A549 (cell line): Measurements from ENCODE around the gene OGFOD1. TPM values are rescaled to one million over a fixed set of nuclear protein-coding genes. Genes with fewer than 3 reads are reported as not detected.

ENCODE experiments used
- ATAC-seq, 2 experiments: fragments of 200-7000 bp in 1 of 2; fragments of >200 bp in 1 of 2; cut with Nextera tagmentation in 1 of 2; cut with Tn5 transposase in 1 of 2; 3 replicates each; pipeline versions ENCODE4 v1.8.0 to v1.9.1; 2018 to 2020; ENCODE audit warnings: mild to moderate bottlenecking in 1 of 2, moderate library complexity in 1 of 2
- CTCF ChIA-PET: fragments of 300-600 bp; sonication (Branson Sonifier 250); formaldehyde crosslinking; extraction: SDS; loops from one replicate; lab custom pipeline; 2021; ENCODE audit warnings: antibody characterized with exemption, inconsistent platforms; lab: Yijun Ruan, JAX
- POLR2A ChIA-PET: fragments of 350-600 bp; formaldehyde crosslinking; extraction: SDS; loops from one replicate; lab custom pipeline; 2021; ENCODE audit warnings: antibody characterized with exemption, inconsistent platforms; lab: Yijun Ruan, JAX
- DNase-seq, 2 experiments: peaks; one replicate each; pipeline versions ENCODE4 v3.0.0 to v3.0.0-alpha.2; 2011 to 2016; ENCODE audit warnings: low read depth in 1 of 2, low spot score in 1 of 2
- FAIRE-seq: peaks from 2 replicates; lab custom pipeline; 2011; peaks lifted over from hg19 to GRCh38; lab: Jason Lieb, UNC
- H3K27ac ChIP-seq, 2 experiments: fragments of >200 bp; sonication (Bioruptor Twin); formaldehyde crosslinking; 3 replicates each; pipeline ENCODE4 v1.5.1; 2016 to 2017
- H3K4me1 ChIP-seq: fragments of >200 bp; sonication (Bioruptor Twin); formaldehyde crosslinking; 3 replicates; pipeline ENCODE4 v1.6.1; 2016
- H3K4me2 ChIP-seq: fragments of >200 bp; sonication (Bioruptor Twin); formaldehyde crosslinking; 3 replicates; pipeline ENCODE4 v1.6.1; 2016
- H3K4me3 ChIP-seq: fragments of >200 bp; sonication (Bioruptor Twin); formaldehyde crosslinking; 3 replicates; pipeline ENCODE4 v1.5.1; 2016
- H3K9me3 ChIP-seq: fragments of >200 bp; sonication (Bioruptor Twin); formaldehyde crosslinking; 3 replicates; pipeline ENCODE4 v1.6.1; 2016
- BCL3 ChIP-seq: fragments of >200 bp; sonication (Bioruptor Twin); formaldehyde crosslinking; IDR thresholded peaks from 3 replicates; pipeline ENCODE4 v1.6.1; 2016
- ELK1 ChIP-seq: fragments of 150-350 bp; IDR thresholded peaks from 2 replicates; pipeline ENCODE4 v1.6.1; 2014; ENCODE audit warnings: low read depth, mild to moderate bottlenecking, low read length
- FOSB ChIP-seq: fragments of 250-450 bp; sonication (Bioruptor Pico); IDR thresholded peaks from 2 replicates; pipeline ENCODE4 v1.5.0; 2020; ENCODE audit warnings: mild to moderate bottlenecking, moderate library complexity
- FOSL2 ChIP-seq, 2 experiments: fragments of 450-650 bp in 1 of 2; fragments of >200 bp in 1 of 2; sonication (Bioruptor Twin) in 1 of 2; formaldehyde crosslinking; IDR thresholded peaks; 2 replicates each; pipeline versions ENCODE4 v1.5.0 to v1.6.1; 2016 to 2020; ENCODE audit warnings: mild to moderate bottlenecking in 1 of 2, moderate library complexity in 1 of 2
- GATA3 ChIP-seq: IDR thresholded peaks from 2 replicates; pipeline ENCODE4 v1.6.1; 2012; ENCODE audit warnings: borderline replicate concordance
- HEYL ChIP-seq: fragments of 250-450 bp; sonication (Bioruptor Pico); IDR thresholded peaks from 2 replicates; pipeline ENCODE4 v1.8.0; 2021; ENCODE audit warnings: mild to moderate bottlenecking, moderate library complexity
- MYC ChIP-seq: IDR thresholded peaks from 2 replicates; pipeline ENCODE4 v1.6.1; 2012; ENCODE audit warnings: mild to moderate bottlenecking, inconsistent platforms, low read length, improper control_type of control experiment, borderline replicate concordance
- RAD21 ChIP-seq, 2 experiments: fragments of >200 bp in 1 of 2; sonication (Bioruptor Twin) in 1 of 2; formaldehyde crosslinking in 1 of 2; IDR thresholded peaks in 1 of 2; conservative IDR thresholded peaks in 1 of 2; 2 replicates in 1 of 2; 3 replicates in 1 of 2; pipeline ENCODE4 v1.6.1; 2012 to 2018; ENCODE audit warnings: inconsistent platforms in 1 of 2
- REST ChIP-seq: fragments of 200-600 bp; sonication (generic); IDR thresholded peaks from 2 replicates; pipeline ENCODE4 v1.6.1; 2016; ENCODE audit warnings: antibody characterized with exemption, mild to moderate bottlenecking, moderate library complexity
- RFX5 ChIP-seq: fragments of 450-650 bp; IDR thresholded peaks from 2 replicates; pipeline ENCODE4 v1.7.1; 2014; ENCODE audit warnings: antibody characterized with exemption, mild to moderate bottlenecking, moderate library complexity
- SMC3 ChIP-seq: fragments of >200 bp; sonication (Bioruptor Twin); formaldehyde crosslinking; IDR thresholded peaks from 3 replicates; pipeline ENCODE4 v1.6.1; 2018; ENCODE audit warnings: inconsistent platforms
- SREBF2 ChIP-seq: fragments of 450-650 bp; IDR thresholded peaks from 2 replicates; pipeline ENCODE4 v1.6.1; 2014; ENCODE audit warnings: mild to moderate bottlenecking, moderate library complexity
- ZC3H11A ChIP-seq: fragments of 450-650 bp; IDR thresholded peaks from 2 replicates; pipeline ENCODE4 v1.6.1; 2014; ENCODE audit warnings: antibody characterized with exemption, mild to moderate bottlenecking
- ZFP36 ChIP-seq: fragments of 450-650 bp; IDR thresholded peaks from 2 replicates; pipeline ENCODE4 v1.6.1; 2014; ENCODE audit warnings: borderline replicate concordance; ENCODE audit not compliant: partially characterized antibody
- ZSCAN20 ChIP-seq: fragments of 250-450 bp; sonication (Bioruptor Pico); IDR thresholded peaks from 2 replicates; pipeline ENCODE4 v1.8.0; 2022; ENCODE audit warnings: mild to moderate bottlenecking, moderate library complexity
- WGBS: methylation state at CpG from one replicate; pipeline ENCODE4 v1.1.6; 2017; ENCODE audit errors: missing lambda C conversion rate; 5-methylcytosine and 5-hydroxymethylcytosine counted together
- polyA plus RNA-seq, 4 experiments: library from polyadenylated mRNA; depleted of rRNA in 3 of 4; stranded (reverse); fragments of >200 nt; fragmentation: RNase III in 1 of 4; extraction: RNeasy Plus Mini Kit Qiagen cat#74134 plus additional on column Dnase treatment in 1 of 4; gene quantifications; 2 replicates in 3 of 4; 3 replicates in 1 of 4; pipeline ENCODE4 v1.2.3, GENCODE V29; 2011 to 2017

The OGFOD1 gene
- polyA plus RNA-seq, 2 of the 4 experiments (the other 2 are of a cell fraction) = 71.6 to 94.1 TPM

- no peak for TF ChIP-seq FOSL2 (IDR thresholded peaks at IDR 0.05)
- TF ChIP-seq FOSL2 (CRISPR knock-in tag; IDR thresholded peaks at IDR 0.05) = no peak
- TF ChIP-seq HEYL = no peak
- no peak for TF ChIP-seq BCL3
- TF ChIP-seq MYC = no peak
- TF ChIP-seq RAD21 (conservative IDR thresholded peaks at IDR 0.05 in 1 of 2, IDR thresholded peaks at IDR 0.05 in 1 of 2) = no peak
- TF ChIP-seq ZSCAN20 (CRISPR knock-in tag) = no peak
- no peak for TF ChIP-seq FOSB (CRISPR knock-in tag)
- TF ChIP-seq ELK1 = no peak
- TF ChIP-seq RFX5 = no peak
Measured at GRCh38 chr16:56469748-56470147, 18.4 kb downstream of the OGFOD1 start (continued).

GRCh38 chr16:56470232-56470631 lies 18.9 kb downstream of the OGFOD1 start:
- ChIA-PET CTCF (interaction anchor here (0.6 to 1.3 kb wide), 2 partner anchors 10 to 114 kb away, joined by 3 to 6 read pairs; no protein-coding TSS in a partner anchor), POLR2A (interaction anchor here (1.4 kb wide), 1 partner anchor 138 kb away, joined by 4 read pairs; the partner anchor contains the start of gene MT2A)
- Histone ChIP-seq H3K4me3 (no peak overlapping the region), H3K4me1 (no peaks in the 10 kb centered on the region), H3K4me2 (no peak overlapping the region), H3K27ac (no peak overlapping the region), H3K9me3 (no peaks in the 10 kb centered on the region)
- TF ChIP-seq SMC3 (no peak), ZFP36 (no peak), SREBF2 (no peak), ZSCAN20 (CRISPR knock-in tag) (no peak), REST (no peak), FOSL2 (IDR thresholded peaks at IDR 0.05) (no peak), FOSL2 (CRISPR knock-in tag; IDR thresholded peaks at IDR 0.05) (no peak), GATA3 (no peak), MYC (no peak)
- 93% methylated on average over 3 of the region's 3 CpGs for WGBS
- ATAC-seq (no peak), FAIRE-seq (no peak), DNase-seq (no peak)

GRCh38 chr16:56470666-56471065 lies 19.3 kb downstream of the OGFOD1 start:
- ChIA-PET POLR2A (interaction anchor here (1.4 kb wide), 2 partner anchors 19 to 138 kb away, joined by 4 to 10 read pairs; partner anchors contain the start of genes MT2A, NUDT21 and OGFOD1), CTCF (interaction anchor here (0.6 to 1.3 kb wide), 3 partner anchors 36 to 130 kb away, joined by 3 to 6 read pairs (median 5); no protein-coding TSS in a partner anchor)
- Histone ChIP-seq H3K9me3 (no peaks in the 10 kb centered on the region), H3K4me2 (no peak overlapping the region), H3K4me1 (no peaks in the 10 kb centered on the region)
- DNase-seq (no peak), FAIRE-seq (no peak), ATAC-seq (no peak)
- no peak for TF ChIP-seq ZC3H11A
- TF ChIP-seq, all 56 proteins: peak for 0
- 97% methylated on average over 1 of the region's 1 CpG for WGBS
- Histone ChIP-seq H3K27ac (no peak overlapping the region), H3K4me3 (no peak overlapping the region)
